Upper lobe of left lung (tissue), 6 donors: ENCODE measurements around the gene GNG2. TPM values are rescaled to one million over a fixed set of nuclear protein-coding genes. Genes with fewer than 3 reads are reported as not detected.

Experiments
- ATAC-seq, 2 donors: fragments of 200-7000 bp; cut with Tn5 transposase; one replicate each; pipeline ENCODE4 v1.9.1; 2022; ENCODE audit warnings: mild to moderate bottlenecking in 2 of 2, moderate library complexity in 2 of 2; ENCODE audit not compliant: low FRiP score in 2 of 2
- DNase-seq, 2 donors: peaks; one replicate each; pipeline ENCODE4 v3.0.0-alpha.2; 2019 to 2020
- H3K27ac ChIP-seq, 4 donors: fragments of 200-600 bp; sonication (generic); one replicate each; pipeline ENCODE4 v1.5.1; 2016 to 2019
- H3K27me3 ChIP-seq, 4 donors: fragments of 200-600 bp; sonication (generic); one replicate each; pipeline ENCODE4 v1.5.1; 2017 to 2019
- H3K36me3 ChIP-seq, 4 donors: fragments of 200-600 bp; sonication (generic); one replicate each; pipeline ENCODE4 v1.5.1; 2016 to 2019
- H3K4me1 ChIP-seq, 4 donors: fragments of 200-600 bp; sonication (generic); one replicate each; pipeline ENCODE4 v1.5.1; 2018 to 2019
- H3K4me3 ChIP-seq, 4 donors: fragments of 200-600 bp; sonication (generic); one replicate each; pipeline ENCODE4 v1.5.1; 2017 to 2019; ENCODE audit warnings: mild to moderate bottlenecking in 2 of 4, moderate library complexity in 1 of 4
- H3K9me3 ChIP-seq, 4 donors: fragments of 200-600 bp; sonication (generic); one replicate each; pipeline ENCODE4 v1.5.1; 2018 to 2019
- CTCF ChIP-seq, 6 experiments: fragments of 450-650 bp in 4 of 6; fragments of 200-600 bp in 2 of 6; sonication (generic) in 2 of 6; IDR thresholded peaks; one replicate each; pipeline ENCODE4 v1.5.1; 2016 to 2019; ENCODE audit warnings: antibody characterized with exemption in 6 of 6
- EP300 ChIP-seq, 4 donors: sonication (generic); formaldehyde crosslinking; IDR thresholded peaks; one replicate each; pipeline ENCODE4 v1.5.1; 2017; ENCODE audit warnings: antibody characterized with exemption in 4 of 4, control low read depth in 2 of 4
- POLR2A ChIP-seq, 4 donors: fragments of 450-650 bp; IDR thresholded peaks; one replicate each; pipeline ENCODE4 v1.5.1; 2016 to 2017; ENCODE audit warnings: antibody characterized with exemption in 4 of 4, mild to moderate bottlenecking in 2 of 4
- POLR2AphosphoS5 ChIP-seq, 2 donors: sonication (generic); formaldehyde crosslinking; IDR thresholded peaks; one replicate each; pipeline ENCODE4 v1.5.1; 2017; ENCODE audit warnings: antibody characterized with exemption in 2 of 2
- WGBS, 2 donors: methylation state at CpG; one replicate each; pipeline ENCODE4 v1.1.5; 2017 to 2018; 5-methylcytosine and 5-hydroxymethylcytosine counted together
- total RNA-seq, 6 donors: library from RNA; depleted of rRNA in 4 of 6; stranded (reverse); fragments of >200 nt in 4 of 6; gene quantifications; one replicate each; pipeline versions ENCODE4 v1.1.0 to v1.2.1, GENCODE V29; 2016 to 2021
- donor health status: DM: no; HTN: no; CAD: no; lungs with moderate emphysema.
- donor health status: DM: no; HTN: yes; CAD: no; lungs with severe emphysema.

The GNG2 gene
- total RNA-seq, 6 donors from 2014 or later = 4.2 to 29.0 (median 10.1) TPM

DNA sequence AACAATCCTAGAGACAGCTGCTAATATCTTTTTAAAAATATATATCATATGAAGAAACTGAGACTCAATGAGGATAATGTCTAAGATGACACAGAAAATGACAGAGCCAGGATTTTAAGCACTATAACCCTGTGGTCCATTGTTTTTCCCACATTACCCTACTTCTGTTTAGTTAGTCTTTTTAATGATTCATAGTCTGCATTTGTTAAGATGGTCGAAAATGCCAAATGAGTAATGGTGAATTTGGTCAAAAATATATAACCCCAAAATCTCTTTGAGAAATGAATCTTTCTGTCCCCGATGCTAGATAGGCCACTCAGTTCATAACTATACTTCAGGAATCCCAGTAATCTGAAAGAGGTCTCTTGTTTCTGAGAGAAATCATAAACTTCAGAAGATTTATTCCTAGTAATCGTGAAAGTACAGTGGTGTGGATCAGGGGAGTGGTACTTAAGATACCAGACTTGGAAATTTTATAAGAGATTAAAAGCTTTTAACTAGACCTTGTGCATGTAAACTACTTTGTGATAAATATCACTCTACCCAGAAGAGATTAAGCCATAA lies 139.7 kb downstream of the GNG2 start:
- 57 to 72% methylated on average over 3 of the region's 3 CpGs for WGBS, 2 donors
- no peaks in the 10 kb centered on the region for H3K9me3 ChIP-seq
- H3K27ac ChIP-seq = no peak overlapping the region
- TF ChIP-seq EP300 (IDR thresholded peaks at IDR 0.05) = no peak
- TF ChIP-seq POLR2A (IDR thresholded peaks at IDR 0.05) = no peak
- no peak for TF ChIP-seq POLR2AphosphoS5 (IDR thresholded peaks at IDR 0.05)
- no peak for TF ChIP-seq CTCF (IDR thresholded peaks at IDR 0.05)
- H3K4me1 ChIP-seq = peaks cover 0 to 14% (median 7%) of the 10 kb centered on the region in 4 donors
- ATAC-seq = no peak
- peaks cover 31 to 88% (median 38%) of the 10 kb centered on the region in 4 donors for H3K36me3 ChIP-seq
- H3K4me3 ChIP-seq = no peak overlapping the region
- DNase-seq = no peak
- H3K27me3 ChIP-seq = no peaks in the 10 kb centered on the region

DNA sequence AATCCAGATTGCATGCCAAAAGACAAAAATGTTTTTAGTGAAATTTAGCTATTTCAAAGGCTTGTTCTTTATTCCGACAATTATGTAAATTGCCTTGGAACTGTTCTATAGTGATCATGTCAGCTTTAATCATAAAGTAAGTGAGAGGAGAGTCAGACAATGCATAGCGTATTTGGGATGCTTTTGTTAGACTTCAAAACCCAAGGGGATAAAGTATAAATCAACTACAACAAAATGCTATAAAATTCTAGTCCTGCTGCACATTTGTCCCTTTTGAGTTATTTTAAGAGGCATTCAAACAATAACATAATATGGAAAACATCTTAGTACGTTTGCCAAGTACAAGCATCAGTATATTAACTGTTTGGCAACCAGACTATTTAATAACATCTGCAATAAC lies 140.3 kb downstream of the GNG2 start:
- Histone ChIP-seq H3K36me3 (peaks cover 31 to 89% (median 42%) of the 10 kb centered on the region in 4 donors), H3K4me3 (no peak overlapping the region), H3K27me3 (no peaks in the 10 kb centered on the region), H3K9me3 (no peaks in the 10 kb centered on the region), H3K27ac (no peak overlapping the region), H3K4me1 (peaks cover 0 to 14% (median 7%) of the 10 kb centered on the region in 4 donors)
- no peak for TF ChIP-seq POLR2A (IDR thresholded peaks at IDR 0.05)
- TF ChIP-seq EP300 (IDR thresholded peaks at IDR 0.05) = no peak
- TF ChIP-seq CTCF (IDR thresholded peaks at IDR 0.05) = no peak
- no peak for TF ChIP-seq POLR2AphosphoS5 (IDR thresholded peaks at IDR 0.05)
- ATAC-seq (no peak), DNase-seq (no peak)
- WGBS, 2 donors = 75 to 79% methylated on average over 3 of the region's 3 CpGs

DNA sequence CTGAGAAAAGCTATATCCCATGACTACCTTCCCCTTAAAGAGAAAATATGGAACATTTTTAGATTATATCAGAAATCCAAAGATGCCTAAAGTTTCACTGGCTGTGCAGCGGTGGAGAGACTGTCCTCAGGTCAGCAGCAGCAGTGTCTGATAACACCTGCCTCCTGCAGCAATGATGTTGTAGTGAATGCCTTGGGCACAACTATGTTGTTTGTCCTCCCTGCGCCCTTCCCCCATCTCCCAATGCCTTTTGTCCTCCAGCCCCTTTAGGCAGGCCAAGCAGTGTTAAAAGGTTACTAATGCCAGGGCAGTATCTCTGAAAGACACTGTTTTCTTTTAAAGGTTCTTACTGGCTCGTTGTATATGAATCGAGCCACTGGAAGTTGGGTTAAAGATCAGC lies 142.1 kb downstream of the GNG2 start:
- H3K27me3 ChIP-seq = no peaks in the 10 kb centered on the region
- H3K4me3 ChIP-seq = no peak overlapping the region
- no peaks in the 10 kb centered on the region for H3K9me3 ChIP-seq
- no peak for DNase-seq
- peak overlapping the region in 1 of 4 donors; percentile 7 for H3K27ac ChIP-seq
- 84% methylated on average over 4 of the region's 4 CpGs for WGBS, 2 donors
- TF ChIP-seq POLR2AphosphoS5 (IDR thresholded peaks at IDR 0.05) = no peak
- no peak for TF ChIP-seq POLR2A (IDR thresholded peaks at IDR 0.05)
- TF ChIP-seq CTCF (IDR thresholded peaks at IDR 0.05) = no peak
- TF ChIP-seq EP300 (IDR thresholded peaks at IDR 0.05) = no peak
- H3K36me3 ChIP-seq = peaks cover 34 to 100% (median 53%) of the 10 kb centered on the region in 4 donors
- peaks cover 0 to 14% (median 4%) of the 10 kb centered on the region in 4 donors for H3K4me1 ChIP-seq
- ATAC-seq = no peak

GRCh38 chr14:52003324-52003723 lies 142.9 kb downstream of the GNG2 start:
- DNase-seq (no peak), ATAC-seq (no peak)
- H3K27ac ChIP-seq = peak overlapping the region in 3 of 4 donors; percentile 7 to 42 (median 11)
- peaks cover 0 to 14% (median 4%) of the 10 kb centered on the region in 4 donors for H3K4me1 ChIP-seq
- H3K4me3 ChIP-seq = no peak overlapping the region
- TF ChIP-seq EP300 (IDR thresholded peaks at IDR 0.05) = peak in 1 of 4 donors; percentile 39
- no peak for TF ChIP-seq POLR2AphosphoS5 (IDR thresholded peaks at IDR 0.05)
- no peak for TF ChIP-seq POLR2A (IDR thresholded peaks at IDR 0.05)
- no peaks in the 10 kb centered on the region for H3K27me3 ChIP-seq
- H3K36me3 ChIP-seq = peaks cover 34 to 100% (median 58%) of the 10 kb centered on the region in 4 donors
- H3K9me3 ChIP-seq = no peaks in the 10 kb centered on the region
- 68 to 71% methylated on average over 3 of the region's 3 CpGs for WGBS, 2 donors

- Histone ChIP-seq H3K27me3 (no peaks in the 10 kb centered on the region), H3K4me3 (no peak overlapping the region), H3K9me3 (no peaks in the 10 kb centered on the region), H3K27ac (no peak overlapping the region), H3K4me1 (peaks cover 0 to 14% (median 4%) of the 10 kb centered on the region in 4 donors), H3K36me3 (peaks cover 46 to 100% (median 72%) of the 10 kb centered on the region in 4 donors)
- ATAC-seq (no peak), DNase-seq (no peak)
- 49 to 61% methylated on average over 2 of the region's 2 CpGs for WGBS, 2 donors
- TF ChIP-seq POLR2AphosphoS5 (IDR thresholded peaks at IDR 0.05) (no peak), CTCF (IDR thresholded peaks at IDR 0.05) (no peak), POLR2A (IDR thresholded peaks at IDR 0.05) (no peak), EP300 (IDR thresholded peaks at IDR 0.05) (no peak)
Measured at GRCh38 chr14:52005625-52006024, 145.2 kb downstream of the GNG2 start.
